Thymus (tissue), 11 donors: Measurements from ENCODE around the gene TBC1D1. TPM values are rescaled to one million over a fixed set of nuclear protein-coding genes. Genes with fewer than 3 reads are reported as not detected.

Experiments used
- DNase-seq, 9 donors: peaks; one replicate each; pipeline ENCODE4 v3.0.0-alpha.2; 2013; ENCODE audit warnings: low spot score in 9 of 9, low read depth in 6 of 9, missing footprints in 1 of 9
- H3K27ac ChIP-seq, 2 donors: one replicate each; pipeline ENCODE4 v1.5.1; 2013; ENCODE audit warnings: control low read depth in 1 of 2, low read depth in 1 of 2, low read length in 1 of 2, mild to moderate bottlenecking in 1 of 2, moderate library complexity in 1 of 2
- H3K27me3 ChIP-seq, 2 donors: one replicate each; pipeline ENCODE4 v1.5.1; 2013; ENCODE audit warnings: low read length in 1 of 2; ENCODE audit not compliant: control insufficient read depth in 2 of 2, insufficient read depth in 1 of 2
- H3K36me3 ChIP-seq, 2 donors: one replicate each; pipeline ENCODE4 v1.5.1; 2013; ENCODE audit warnings: low read length in 1 of 2, mild to moderate bottlenecking in 1 of 2, moderate library complexity in 1 of 2; ENCODE audit not compliant: control insufficient read depth in 2 of 2, insufficient read depth in 2 of 2
- H3K4me1 ChIP-seq, 2 donors: one replicate each; pipeline ENCODE4 v1.5.1; 2013; ENCODE audit warnings: low read length in 2 of 2; ENCODE audit not compliant: control insufficient read depth in 2 of 2, insufficient read depth in 2 of 2
- H3K4me3 ChIP-seq, 2 donors: one replicate each; pipeline ENCODE4 v1.5.1; 2013; ENCODE audit warnings: low read length in 2 of 2, control low read depth in 1 of 2, mild to moderate bottlenecking in 1 of 2
- H3K9me3 ChIP-seq, 2 donors: one replicate each; pipeline ENCODE4 v1.5.1; 2013; ENCODE audit warnings: low read length in 1 of 2, mild to moderate bottlenecking in 1 of 2; ENCODE audit not compliant: control insufficient read depth in 2 of 2, insufficient read depth in 1 of 2
- WGBS: extraction: QIAGEN DNeasy Blood & Tissue Kit; methylation state at CpG from one replicate; pipeline ENCODE4 v1.1.7; 2013; 5-methylcytosine and 5-hydroxymethylcytosine counted together
- polyA plus RNA-seq: library from polyadenylated mRNA; stranded (reverse); fragments of 200-250 nt; gene quantifications from one replicate; pipeline ENCODE4 v1.2.3, GENCODE V29; 2013
- total RNA-seq: library from RNA; stranded (reverse); fragments of 120-200 nt; gene quantifications from one replicate; pipeline ENCODE4 v1.2.4, GENCODE V29; 2013
- donor health status: healthy.

Gene TBC1D1
- total and polyA plus RNA-seq, 2 donors = 49.9 to 65.7 TPM

DNA sequence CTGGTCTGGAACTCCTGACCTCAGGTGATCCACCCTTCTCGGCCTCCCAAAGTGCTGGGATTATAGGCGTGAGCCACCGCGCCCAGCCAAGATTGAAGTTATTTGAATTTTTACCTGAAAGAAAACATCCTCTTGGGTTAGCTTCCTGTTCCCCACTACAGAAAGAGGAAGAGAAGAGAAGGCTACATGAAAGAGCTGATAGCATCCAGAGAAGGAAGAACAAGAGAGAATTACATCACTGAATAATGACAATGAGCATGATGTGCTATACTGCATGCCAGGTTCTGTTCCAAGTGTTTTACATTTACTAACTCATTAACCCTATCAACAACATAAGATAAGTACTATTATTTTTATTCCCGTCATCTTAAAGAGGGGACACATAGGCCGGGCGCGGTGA is 11.5 kb upstream of the TBC1D1 start:
- 90% methylated on average over 8 of the region's 8 CpGs for WGBS
- no peak overlapping the region for H3K27ac ChIP-seq
- H3K27me3 ChIP-seq = no peaks in the 10 kb centered on the region
- H3K36me3 ChIP-seq = no peaks in the 10 kb centered on the region
- no peak for DNase-seq
- H3K9me3 ChIP-seq = no peaks in the 10 kb centered on the region
- no peaks in the 10 kb centered on the region for H3K4me1 ChIP-seq
- H3K4me3 ChIP-seq = no peak overlapping the region

DNA sequence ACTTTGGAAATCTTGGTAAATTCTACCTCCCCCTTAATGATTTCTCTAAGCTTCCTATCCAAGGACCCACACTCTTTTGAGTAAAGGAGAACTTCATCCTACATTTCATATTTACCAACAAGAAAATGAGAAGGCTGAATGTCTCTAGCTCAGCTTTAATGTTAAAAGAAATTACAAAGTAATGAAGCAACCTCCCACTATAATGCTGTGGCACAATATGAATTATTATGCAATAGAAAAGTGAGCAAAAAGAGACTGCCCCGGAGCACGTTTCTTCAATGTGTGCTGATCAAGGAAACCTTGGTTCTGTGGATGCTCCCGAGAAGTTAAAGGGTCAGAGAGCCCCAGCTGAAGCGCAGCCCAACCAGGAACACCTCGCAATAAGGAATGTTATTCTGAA is 9.1 kb upstream of the TBC1D1 start:
- H3K36me3 ChIP-seq = no peaks in the 10 kb centered on the region
- 97% methylated on average over 5 of the region's 5 CpGs for WGBS
- H3K27ac ChIP-seq = no peak overlapping the region

DNA sequence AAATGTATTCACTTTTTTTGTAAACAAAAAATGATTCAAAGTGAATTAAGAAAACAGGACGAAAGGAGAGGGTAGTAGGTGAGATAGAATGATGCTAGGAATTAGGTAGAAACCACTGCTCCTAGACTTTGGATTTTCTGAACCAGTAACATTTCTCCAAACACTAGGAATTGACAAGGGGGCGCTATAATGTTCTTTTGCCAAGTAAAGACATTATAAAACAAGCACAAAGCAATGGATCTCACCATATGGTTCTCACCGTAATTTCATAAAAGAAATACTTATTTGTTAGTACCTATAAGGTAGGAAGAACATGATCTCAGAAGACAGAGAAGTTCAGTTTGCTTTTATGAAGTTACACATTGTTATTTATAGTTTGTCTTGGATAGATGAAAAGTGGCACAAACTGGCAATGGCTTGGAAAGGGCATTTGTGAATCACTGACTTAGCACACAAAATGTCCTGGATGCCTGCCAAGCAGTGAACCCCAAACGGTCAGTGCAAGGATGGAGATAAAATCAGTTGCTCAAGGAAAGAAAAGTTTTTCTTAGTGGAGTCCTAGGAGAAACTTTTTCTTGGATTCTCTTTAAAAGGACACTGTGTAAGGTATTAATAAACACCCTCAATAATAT is 8.1 kb upstream of the TBC1D1 start:
- H3K4me1 ChIP-seq = no peaks in the 10 kb centered on the region
- H3K27ac ChIP-seq = no peak overlapping the region
- H3K27me3 ChIP-seq = no peaks in the 10 kb centered on the region
- no peaks in the 10 kb centered on the region for H3K36me3 ChIP-seq
- H3K4me3 ChIP-seq = no peak overlapping the region
- no peaks in the 10 kb centered on the region for H3K9me3 ChIP-seq
- DNase-seq = no peak
- WGBS = 75% methylated on average over 4 of the region's 4 CpGs

More for the DNA sequence above, 9.1 kb upstream of the TBC1D1 start:
- Histone ChIP-seq H3K9me3 (no peaks in the 10 kb centered on the region), H3K27me3 (no peaks in the 10 kb centered on the region), H3K4me1 (no peaks in the 10 kb centered on the region), H3K4me3 (no peak overlapping the region)
- no peak for DNase-seq

DNA sequence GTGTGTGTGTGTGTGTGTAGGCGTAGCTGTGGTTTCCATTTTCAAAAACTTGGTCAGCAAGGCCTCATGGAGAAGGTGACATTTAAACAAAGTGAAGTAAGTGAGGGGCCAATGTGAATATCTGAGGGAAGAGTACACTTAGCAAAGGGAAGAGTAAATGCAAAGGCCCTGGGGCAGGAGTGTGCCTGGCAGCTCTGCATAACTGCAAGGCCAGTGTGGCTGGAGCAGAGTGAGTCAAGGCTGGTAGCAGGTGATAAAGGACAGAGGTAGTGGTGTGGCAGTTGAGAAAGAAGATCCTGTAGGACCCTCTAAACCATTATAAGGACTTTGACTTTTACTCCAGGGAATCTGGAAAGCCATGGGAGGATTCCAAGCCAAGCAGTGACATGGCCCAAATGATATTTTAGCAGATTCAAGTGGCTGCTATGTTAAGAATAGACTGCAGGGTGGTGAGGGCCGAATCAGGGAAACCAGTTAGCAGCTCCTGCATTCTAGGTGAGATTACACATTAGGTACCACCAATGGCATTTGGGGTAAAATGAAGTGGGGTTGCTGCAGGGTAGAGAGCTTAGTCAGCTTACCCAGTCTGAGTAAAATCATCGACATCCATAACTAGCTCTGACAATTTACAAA is 5.9 kb upstream of the TBC1D1 start:
- Histone ChIP-seq H3K27ac (no peak overlapping the region), H3K4me1 (peaks cover 0 to under 1% of the 10 kb centered on the region in 2 donors), H3K36me3 (no peaks in the 10 kb centered on the region), H3K27me3 (peaks cover 2 to 6% of the 10 kb centered on the region in 2 donors), H3K4me3 (no peak overlapping the region), H3K9me3 (no peaks in the 10 kb centered on the region)
- 97% methylated on average over 3 of the region's 3 CpGs for WGBS
- no peak for DNase-seq

DNA sequence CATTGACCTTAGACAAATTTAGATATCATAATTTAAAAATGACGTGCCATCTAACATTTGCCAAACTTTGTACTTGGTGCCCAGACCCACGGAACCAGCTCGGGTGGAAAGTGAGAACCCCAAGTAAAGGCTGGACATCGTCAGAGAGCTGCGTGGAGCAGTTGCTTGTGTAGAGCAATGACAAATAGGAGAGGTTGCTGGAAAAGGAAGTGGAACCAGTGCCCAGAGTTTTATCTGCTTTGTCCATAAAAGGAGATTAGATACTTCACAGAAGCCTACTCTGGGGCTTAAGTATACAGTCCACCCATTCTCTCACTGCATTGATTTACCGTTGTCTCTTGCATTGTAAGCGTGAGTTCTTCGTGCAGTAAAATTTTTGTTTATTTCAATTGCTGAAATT is 5.4 kb upstream of the TBC1D1 start:
- WGBS = 84% methylated on average over 8 of the region's 8 CpGs
- no peak overlapping the region for H3K27ac ChIP-seq
- H3K9me3 ChIP-seq = no peaks in the 10 kb centered on the region
- H3K36me3 ChIP-seq = no peaks in the 10 kb centered on the region
- H3K4me1 ChIP-seq = peaks cover 0 to 6% of the 10 kb centered on the region in 2 donors
- no peak for DNase-seq
- peaks cover 2 to 11% of the 10 kb centered on the region in 2 donors for H3K27me3 ChIP-seq
- no peak overlapping the region for H3K4me3 ChIP-seq

DNA sequence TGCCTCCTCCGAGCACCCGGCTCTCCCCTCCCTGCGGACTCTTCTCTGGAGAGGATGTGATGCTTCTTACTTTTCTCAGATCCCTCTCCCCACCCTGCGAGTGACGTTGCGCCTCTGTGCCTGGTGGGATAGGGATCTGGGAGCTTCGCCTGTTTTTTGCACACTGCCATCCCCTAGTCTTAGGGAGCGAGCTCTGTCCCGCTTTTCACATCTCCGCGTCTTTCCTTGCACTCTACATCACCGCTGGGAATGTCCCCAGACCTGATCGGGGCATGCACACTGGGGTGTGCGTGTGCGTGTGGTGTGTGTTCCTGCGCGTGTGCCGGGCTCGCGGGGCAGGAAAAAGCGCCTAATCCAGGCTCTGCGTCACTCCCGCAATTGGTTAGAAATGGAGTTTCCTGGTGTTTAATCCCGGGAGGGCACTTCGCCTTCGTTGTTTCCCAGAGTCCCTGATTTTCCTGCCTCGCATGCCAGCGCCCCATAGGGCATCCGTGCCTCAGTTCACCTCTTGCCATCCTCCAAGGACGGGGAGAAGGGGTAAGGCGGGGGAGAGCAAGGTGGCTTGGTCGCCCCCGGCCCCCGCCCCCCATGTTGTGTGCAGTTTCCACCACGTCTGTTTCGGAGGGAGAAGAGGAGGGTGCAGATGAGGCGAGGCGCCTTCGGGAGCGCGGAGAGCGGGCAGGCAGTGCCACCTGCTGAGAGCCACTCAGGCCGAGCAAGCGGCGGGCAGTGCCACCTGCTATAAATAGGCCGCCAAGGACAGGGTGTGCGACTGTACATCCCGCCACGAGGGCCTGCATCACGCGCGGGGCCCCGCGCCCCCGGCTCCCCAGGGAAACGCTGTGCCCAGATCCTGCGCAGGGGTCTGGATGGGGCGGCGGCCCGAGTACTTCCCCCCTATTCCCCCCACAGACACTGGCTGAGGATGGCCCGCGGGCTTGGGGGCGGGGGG is 759 bp upstream of the TBC1D1 start:
- H3K4me3 ChIP-seq = peak overlapping the region; percentile 71 to 89
- peaks cover 11 to 21% of the 10 kb centered on the region in 2 donors for H3K4me1 ChIP-seq
- peak in 6 of 9 donors; percentile 22 to 58 (median 28) for DNase-seq
- H3K27ac ChIP-seq = peak overlapping the region in 1 of 2 donors; percentile 25
- 37% methylated on average over 63 of the region's 63 CpGs for whole genome bisulfite sequencing
- H3K27me3 ChIP-seq = peaks cover 2 to 16% of the 10 kb centered on the region in 2 donors
- H3K36me3 ChIP-seq = no peaks in the 10 kb centered on the region
- no peaks in the 10 kb centered on the region for H3K9me3 ChIP-seq

DNA sequence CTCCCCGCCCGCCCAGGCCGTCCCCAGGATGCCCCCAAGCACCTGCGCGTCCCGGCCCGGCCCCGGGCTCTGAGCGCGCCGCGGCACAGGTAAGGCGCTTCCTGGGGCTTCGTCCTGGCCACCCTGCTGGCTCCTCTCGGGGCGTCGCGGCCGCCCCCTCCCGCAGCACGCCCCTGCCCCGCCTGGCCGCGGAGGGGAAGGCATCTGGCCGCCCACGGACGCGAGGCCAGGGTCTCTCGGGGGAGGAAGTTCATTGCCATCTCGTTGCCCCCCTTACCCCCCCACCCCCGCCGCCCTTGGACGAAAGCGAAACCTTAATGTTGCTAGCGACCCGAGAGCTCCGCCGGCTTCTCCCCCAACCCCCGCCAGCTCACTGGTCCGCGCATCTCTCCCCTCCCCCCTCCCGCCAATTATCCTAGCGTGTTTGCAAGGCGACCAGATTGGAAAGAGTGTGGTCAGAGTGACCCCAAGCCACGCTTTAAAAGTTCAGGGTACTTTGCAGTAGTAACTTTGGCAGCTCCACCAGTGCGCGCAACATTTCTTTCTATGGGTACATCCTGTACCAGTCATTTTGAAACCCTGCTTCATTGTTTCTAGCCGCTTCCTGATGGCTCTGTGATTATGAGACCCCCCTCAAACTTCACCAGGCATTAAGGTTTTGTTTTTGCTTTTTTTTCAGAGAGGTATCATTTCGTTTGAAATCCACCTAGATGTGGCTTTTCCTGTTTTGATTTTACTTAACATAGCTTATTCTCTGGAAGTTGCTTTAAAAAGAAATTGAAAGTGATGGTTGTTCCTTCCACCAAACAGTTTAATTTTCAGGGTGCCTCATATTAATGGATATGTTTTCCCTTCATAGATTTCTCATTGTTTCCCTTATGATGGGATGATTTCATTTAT is 626 bp downstream of the TBC1D1 start:
- Histone ChIP-seq H3K4me3 (peak overlapping the region; percentile 71 to 89), H3K27me3 (peaks cover 2 to 16% of the 10 kb centered on the region in 2 donors), H3K36me3 (no peaks in the 10 kb centered on the region), H3K9me3 (no peaks in the 10 kb centered on the region), H3K4me1 (peaks cover 11 to 21% of the 10 kb centered on the region in 2 donors), H3K27ac (peak overlapping the region; percentile 63 to 79)
- DNase-seq = peak; percentile 33 to 80 (median 51)
- WGBS = under 1% methylated on average over 49 of the region's 49 CpGs

DNA sequence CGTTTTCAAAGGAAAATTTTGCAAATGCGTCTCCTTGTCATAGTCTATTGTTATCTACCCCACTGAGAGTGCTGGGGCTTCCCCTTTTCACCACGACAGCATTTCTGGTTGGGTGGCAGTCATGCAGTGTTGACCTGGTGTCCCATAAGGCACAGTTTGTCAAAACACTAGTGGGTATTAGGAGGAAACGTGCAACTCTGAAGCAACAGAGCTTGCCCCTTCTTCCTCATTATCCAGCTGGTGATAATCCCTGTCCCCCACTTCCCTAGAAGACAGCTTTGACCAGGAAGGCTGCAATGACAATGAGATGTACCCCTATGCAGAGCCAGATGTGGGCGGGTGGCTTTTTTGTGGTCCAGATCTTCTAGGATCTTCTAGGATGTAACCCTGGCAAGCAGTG is 1.8 kb downstream of the TBC1D1 start:
- Histone ChIP-seq H3K4me3 (no peak overlapping the region), H3K4me1 (peaks cover 11 to 21% of the 10 kb centered on the region in 2 donors), H3K9me3 (no peaks in the 10 kb centered on the region), H3K27me3 (peaks cover 2 to 16% of the 10 kb centered on the region in 2 donors), H3K27ac (peak overlapping the region in 1 of 2 donors; percentile 36), H3K36me3 (no peaks in the 10 kb centered on the region)
- peak in 1 of 9 donors; percentile 36 for DNase-seq
- WGBS = 61% methylated on average over 5 of the region's 5 CpGs
